ENCODE results near the gene METTL23. TPM values are rescaled to one million over a fixed set of nuclear protein-coding genes. Genes with fewer than 3 reads are reported as not detected.

The METTL23 gene, protein sequence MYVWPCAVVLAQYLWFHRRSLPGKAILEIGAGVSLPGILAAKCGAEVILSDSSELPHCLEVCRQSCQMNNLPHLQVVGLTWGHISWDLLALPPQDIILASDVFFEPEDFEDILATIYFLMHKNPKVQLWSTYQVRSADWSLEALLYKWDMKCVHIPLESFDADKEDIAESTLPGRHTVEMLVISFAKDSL
- total RNA-seq, result 10 to 100 TPM; 20.6 to 29.9 (median 23.0) TPM

DNA sequence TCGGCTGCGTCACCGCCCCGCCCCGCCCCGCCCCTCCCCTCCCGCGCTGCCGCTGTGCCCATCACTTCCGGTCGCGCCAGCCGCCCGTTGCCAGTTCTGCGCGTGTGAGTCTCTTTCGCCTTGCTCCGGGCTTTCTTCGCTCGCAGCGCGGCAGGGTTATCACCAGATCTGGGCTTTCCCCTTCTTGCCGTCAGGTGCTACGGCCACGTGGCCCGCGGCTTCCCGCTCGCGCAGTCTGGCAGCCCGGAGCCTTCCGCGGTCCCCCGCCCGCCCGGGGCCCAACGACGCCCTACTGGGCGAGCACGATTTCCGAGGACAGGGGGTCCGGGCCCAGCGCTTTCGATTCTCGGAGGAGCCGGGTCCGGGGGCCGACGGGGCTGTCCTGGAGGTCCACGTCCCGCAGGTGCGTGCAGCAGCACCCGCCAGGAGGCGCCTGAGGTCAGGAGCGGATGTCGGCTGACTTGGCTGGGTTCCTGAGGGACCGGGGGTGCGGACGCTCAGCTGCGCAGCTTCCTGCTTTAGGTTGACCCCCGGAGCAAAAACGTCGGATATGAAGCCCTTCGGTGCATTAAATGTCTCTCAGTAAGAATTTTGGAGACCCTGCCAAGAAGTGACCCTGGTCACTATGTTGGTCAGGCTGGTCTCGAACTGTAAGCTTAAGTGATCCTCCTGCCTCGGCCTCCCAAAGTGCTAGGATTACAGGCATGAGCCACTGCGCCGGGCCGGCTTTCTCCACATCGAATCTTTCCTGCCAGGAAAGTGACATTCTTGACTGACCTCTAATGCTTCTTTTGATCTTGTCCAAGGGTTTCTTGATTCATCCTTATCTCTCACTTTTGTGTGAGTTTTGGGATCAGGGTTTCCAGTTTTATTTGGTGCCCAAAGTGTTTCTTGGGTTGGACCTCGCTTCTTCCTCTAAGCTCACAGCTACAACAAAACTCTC, at the start of gene METTL23:
Gene METTL23 (plus strand): TSS at position 64 of the 943 bp plus-strand sequence. CDS start 2,872 bp downstream, outside the sequence.
- Histone ChIP-seq H3K27ac (peak within 1 kb of the TSS; percentile 97), H3K4me3 (peak within 1 kb of the TSS; percentile 83), H3K9me3 (no peaks in the 10 kb centered on the region), H3K4me1 (peaks cover 59% of the 10 kb centered on the region), H3K27me3 (no peaks in the 10 kb centered on the region), H3K36me3 (peaks cover 36% of the 10 kb centered on the region)
- TF ChIP-seq, protein P1, sequence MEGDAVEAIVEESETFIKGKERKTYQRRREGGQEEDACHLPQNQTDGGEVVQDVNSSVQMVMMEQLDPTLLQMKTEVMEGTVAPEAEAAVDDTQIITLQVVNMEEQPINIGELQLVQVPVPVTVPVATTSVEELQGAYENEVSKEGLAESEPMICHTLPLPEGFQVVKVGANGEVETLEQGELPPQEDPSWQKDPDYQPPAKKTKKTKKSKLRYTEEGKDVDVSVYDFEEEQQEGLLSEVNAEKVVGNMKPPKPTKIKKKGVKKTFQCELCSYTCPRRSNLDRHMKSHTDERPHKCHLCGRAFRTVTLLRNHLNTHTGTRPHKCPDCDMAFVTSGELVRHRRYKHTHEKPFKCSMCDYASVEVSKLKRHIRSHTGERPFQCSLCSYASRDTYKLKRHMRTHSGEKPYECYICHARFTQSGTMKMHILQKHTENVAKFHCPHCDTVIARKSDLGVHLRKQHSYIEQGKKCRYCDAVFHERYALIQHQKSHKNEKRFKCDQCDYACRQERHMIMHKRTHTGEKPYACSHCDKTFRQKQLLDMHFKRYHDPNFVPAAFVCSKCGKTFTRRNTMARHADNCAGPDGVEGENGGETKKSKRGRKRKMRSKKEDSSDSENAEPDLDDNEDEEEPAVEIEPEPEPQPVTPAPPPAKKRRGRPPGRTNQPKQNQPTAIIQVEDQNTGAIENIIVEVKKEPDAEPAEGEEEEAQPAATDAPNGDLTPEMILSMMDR (IDR thresholded peaks at IDR 0.05), result peak; percentile 44 to 67
- no peak for TF ChIP-seq POLR2A (IDR thresholded peaks at IDR 0.05)
- peak; percentile 8 to 28 (median 12) for TF ChIP-seq POLR2AphosphoS5 (IDR thresholded peaks at IDR 0.05)
- 1% methylated on average over 50 of the region's 71 CpGs for WGBS
- DNase-seq (ENCODE audit: low spot score in 2 of 2), result peak; percentile 92 to 93

DNA sequence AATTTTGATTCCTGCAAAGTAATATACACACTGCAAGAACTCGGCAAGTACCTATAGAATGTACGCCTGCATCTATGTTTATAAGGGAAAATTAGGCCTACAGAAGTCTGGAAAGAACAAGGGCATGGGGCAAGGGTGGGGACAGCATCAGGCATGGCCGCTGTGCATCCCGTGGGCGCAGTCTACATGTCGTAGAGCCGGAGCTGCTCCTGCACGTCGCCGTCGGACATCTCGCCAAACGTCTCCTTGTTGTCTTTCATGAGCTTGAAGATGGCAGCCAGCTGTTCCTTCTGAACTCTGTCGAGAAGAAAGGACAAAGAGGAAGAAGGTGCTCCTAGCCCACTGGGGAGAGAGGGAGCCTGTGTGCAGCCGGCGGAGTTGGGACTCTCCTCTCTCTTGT, 49.2 kb upstream of the METTL23 start:
- no peak overlapping the region for H3K27ac ChIP-seq

DNA sequence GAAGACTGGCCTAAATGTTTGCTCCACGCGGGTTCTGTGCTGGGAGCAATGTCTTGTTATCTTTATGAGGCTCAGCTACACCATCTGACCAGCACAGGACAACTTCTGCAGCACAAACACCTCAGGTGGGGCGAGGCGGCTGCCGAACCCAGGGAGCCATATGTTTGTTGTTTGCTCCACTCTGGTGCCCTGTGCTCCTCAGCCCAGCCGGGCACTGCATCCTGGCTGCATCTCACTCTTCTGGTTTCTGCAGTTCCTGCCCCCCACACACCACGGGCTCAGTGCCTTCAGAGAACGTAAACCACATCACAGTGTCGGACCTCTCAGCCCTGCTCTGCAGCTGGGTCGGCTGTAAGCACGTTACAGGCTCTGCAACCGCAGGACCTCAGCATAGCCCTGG, 48.3 kb upstream of the METTL23 start:
- Histone ChIP-seq H3K36me3 (peaks cover 20% of the 10 kb centered on the region), H3K4me1 (peaks cover 19% of the 10 kb centered on the region), H3K4me3 (no peak overlapping the region), H3K27me3 (no peaks in the 10 kb centered on the region), H3K27ac (no peak overlapping the region), H3K9me3 (no peaks in the 10 kb centered on the region)
- WGBS, result 84% methylated on average over 12 of the region's 12 CpGs
- TF ChIP-seq POLR2A (IDR thresholded peaks at IDR 0.05) (no peak), EP300 (IDR thresholded peaks at IDR 0.05) (no peak), POLR2AphosphoS5 (IDR thresholded peaks at IDR 0.05) (no peak)
- TF ChIP-seq, protein P1 (IDR thresholded peaks at IDR 0.05), result no peak
- no peak for DNase-seq (ENCODE audit: low spot score in 2 of 2)

More for the DNA sequence above, 49.2 kb upstream of the METTL23 start:
- H3K9me3 ChIP-seq, result no peaks in the 10 kb centered on the region
- TF ChIP-seq, protein P1 (IDR thresholded peaks at IDR 0.05), result no peak
- TF ChIP-seq POLR2AphosphoS5 (IDR thresholded peaks at IDR 0.05) (no peak), EP300 (IDR thresholded peaks at IDR 0.05) (no peak), POLR2A (IDR thresholded peaks at IDR 0.05) (no peak)
- no peak overlapping the region for H3K4me3 ChIP-seq
- peaks cover 14% of the 10 kb centered on the region for H3K4me1 ChIP-seq
- WGBS, result 86% methylated on average over 16 of the region's 16 CpGs
- DNase-seq (ENCODE audit: low spot score in 2 of 2), result no peak
- H3K27me3 ChIP-seq, result no peaks in the 10 kb centered on the region
- peaks cover 20% of the 10 kb centered on the region for H3K36me3 ChIP-seq

DNA sequence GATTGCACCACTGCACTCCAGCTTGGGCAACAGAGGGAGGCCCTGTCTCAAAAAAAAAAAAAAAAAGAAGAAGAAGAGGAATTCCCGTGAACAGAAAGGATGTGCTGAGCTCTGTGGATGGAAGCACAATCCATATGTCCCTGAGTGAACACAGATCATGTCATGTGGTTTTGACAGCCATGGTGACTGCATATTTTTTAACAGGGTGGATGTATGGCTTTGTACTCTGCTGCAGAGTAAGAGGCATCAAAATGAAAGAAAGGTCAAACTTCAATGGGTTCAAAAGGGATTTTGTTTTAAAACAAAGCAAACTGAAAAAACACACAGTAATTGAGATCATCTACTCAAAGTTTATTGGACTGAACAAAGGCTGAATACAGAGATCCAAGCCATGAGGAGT, 47.4 kb upstream of the METTL23 start:
- peaks cover 23% of the 10 kb centered on the region for H3K36me3 ChIP-seq
- no peaks in the 10 kb centered on the region for H3K9me3 ChIP-seq
- no peaks in the 10 kb centered on the region for H3K27me3 ChIP-seq
- no peak overlapping the region for H3K4me3 ChIP-seq
- 67% methylated on average over 1 of the region's 1 CpG for WGBS
- no peak overlapping the region for H3K27ac ChIP-seq
- no peak for TF ChIP-seq POLR2A (IDR thresholded peaks at IDR 0.05)
- TF ChIP-seq POLR2AphosphoS5 (IDR thresholded peaks at IDR 0.05), result no peak
- no peak for TF ChIP-seq EP300 (IDR thresholded peaks at IDR 0.05)
- TF ChIP-seq, protein P1 (IDR thresholded peaks at IDR 0.05), result no peak
- peaks cover 19% of the 10 kb centered on the region for H3K4me1 ChIP-seq
- DNase-seq (ENCODE audit: low spot score in 2 of 2), result no peak
